Measurements from ENCODE around the gene PEX11G. TPM values are rescaled to one million over a fixed set of nuclear protein-coding genes. Genes with fewer than 3 reads are reported as not detected.

PEX11G gene
- total RNA-seq, 1 experiment from 2014 or later: 2.8 TPM

DNA sequence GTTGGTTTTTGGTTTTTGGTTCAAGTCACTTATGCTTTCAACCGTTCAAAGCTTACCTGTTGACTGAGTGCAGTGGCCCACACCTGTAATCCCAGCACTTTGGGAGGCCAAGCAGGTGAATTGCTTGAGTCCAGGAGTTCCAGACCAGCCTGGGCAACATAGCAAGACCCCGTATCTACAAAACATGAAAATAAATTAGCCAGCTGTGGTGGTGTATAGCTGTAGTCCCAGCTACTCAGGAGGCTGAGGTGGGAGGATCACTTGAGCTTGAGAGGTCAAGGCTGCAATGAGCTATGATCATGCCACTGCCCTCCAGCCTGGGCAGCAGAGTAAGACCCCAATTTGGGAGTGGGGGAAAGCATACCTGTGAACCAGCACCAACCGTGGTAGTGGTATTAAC, 43.7 kb downstream of the PEX11G start:
- Histone ChIP-seq H3K56ac (ENCODE audit: insufficient read length, low read depth, low read length) (no peak overlapping the region), H3K4me1 (ENCODE audit: insufficient read depth, low read length) (no peaks in the 10 kb centered on the region), H3K27me3 (ENCODE audit: insufficient read depth, low read length) (no peaks in the 10 kb centered on the region), H3K23ac (ENCODE audit: insufficient read length, low read depth, low read length) (no peak overlapping the region), H3T11ph (ENCODE audit: low read length) (no peak overlapping the region), H3K23me2 (ENCODE audit: insufficient read length, low read depth, low read length, poor library complexity, severe bottlenecking) (no peaks in the 10 kb centered on the region), H3K18ac (ENCODE audit: insufficient read length, low read depth, low read length) (no peak overlapping the region), H2BK20ac (ENCODE audit: low read depth, low read length, poor library complexity, severe bottlenecking) (no peak overlapping the region), H4K91ac (ENCODE audit: insufficient read length, low read depth, low read length) (no peak overlapping the region), H4K8ac (replicated peaks; ENCODE audit: insufficient read length, low read depth, low read length) (no peak overlapping the region), H3K79me2 (ENCODE audit: insufficient read depth, low read length) (no peaks in the 10 kb centered on the region), H3K14ac (ENCODE audit: insufficient read depth, low read length) (no peak overlapping the region), H3K9me3 (ENCODE audit: control insufficient read depth, low read depth, low read length) (peaks cover 2% of the 10 kb centered on the region), H3K9ac (ENCODE audit: extremely low read depth, insufficient read length, low read length) (no peak overlapping the region), H2BK5ac (ENCODE audit: insufficient read length, low read length) (no peak overlapping the region), H2BK120ac (ENCODE audit: low read depth, low read length, poor library complexity, severe bottlenecking) (no peak overlapping the region), H3K27ac (ENCODE audit: insufficient read length, low read depth, low read length) (no peak overlapping the region), H3K79me1 (ENCODE audit: insufficient read depth, low read depth, low read length, poor library complexity, severe bottlenecking) (no peaks in the 10 kb centered on the region), H4K20me1 (ENCODE audit: control insufficient read depth, insufficient read depth, insufficient read length) (no peaks in the 10 kb centered on the region), H2AK5ac (ENCODE audit: insufficient read length, low read length) (no peak overlapping the region), H4K5ac (ENCODE audit: insufficient read length, low read depth, low read length) (no peak overlapping the region), H2BK12ac (ENCODE audit: insufficient read length, low read depth, low read length) (no peak overlapping the region), H3K4ac (ENCODE audit: low read depth, low read length) (no peak overlapping the region), H2AFZ (ENCODE audit: low read length) (no peak overlapping the region), H3K4me2 (ENCODE audit: insufficient read depth, insufficient read length, low read length) (no peak overlapping the region), H2BK15ac (ENCODE audit: low read depth, low read length) (no peak overlapping the region)
- no peak for DNase-seq
- H3K27me3 Mint-ChIP-seq (ENCODE audit: low read depth): no peaks in the 10 kb centered on the region
- H3K27ac Mint-ChIP-seq: no peak overlapping the region
- WGBS (ENCODE audit: extremely low coverage, insufficient read length, low lambda C conversion rate): no CpG with 5 or more reads among the region's 3 CpGs
- H3K9me3 Mint-ChIP-seq: peaks cover under 1 to 3% of the 10 kb centered on the region in 2 experiments
- H3K4me1 Mint-ChIP-seq: no peaks in the 10 kb centered on the region
- no peak overlapping the region for H3K4me3 Mint-ChIP-seq
- H3K36me3 Mint-ChIP-seq (ENCODE audit: insufficient read depth in 1 of 3, low read depth in 3 of 3): peaks cover 30 to 79% (median 59%) of the 10 kb centered on the region in 3 experiments; a peak in 6 of 7 replicates
- TF ChIP-seq, protein P1, sequence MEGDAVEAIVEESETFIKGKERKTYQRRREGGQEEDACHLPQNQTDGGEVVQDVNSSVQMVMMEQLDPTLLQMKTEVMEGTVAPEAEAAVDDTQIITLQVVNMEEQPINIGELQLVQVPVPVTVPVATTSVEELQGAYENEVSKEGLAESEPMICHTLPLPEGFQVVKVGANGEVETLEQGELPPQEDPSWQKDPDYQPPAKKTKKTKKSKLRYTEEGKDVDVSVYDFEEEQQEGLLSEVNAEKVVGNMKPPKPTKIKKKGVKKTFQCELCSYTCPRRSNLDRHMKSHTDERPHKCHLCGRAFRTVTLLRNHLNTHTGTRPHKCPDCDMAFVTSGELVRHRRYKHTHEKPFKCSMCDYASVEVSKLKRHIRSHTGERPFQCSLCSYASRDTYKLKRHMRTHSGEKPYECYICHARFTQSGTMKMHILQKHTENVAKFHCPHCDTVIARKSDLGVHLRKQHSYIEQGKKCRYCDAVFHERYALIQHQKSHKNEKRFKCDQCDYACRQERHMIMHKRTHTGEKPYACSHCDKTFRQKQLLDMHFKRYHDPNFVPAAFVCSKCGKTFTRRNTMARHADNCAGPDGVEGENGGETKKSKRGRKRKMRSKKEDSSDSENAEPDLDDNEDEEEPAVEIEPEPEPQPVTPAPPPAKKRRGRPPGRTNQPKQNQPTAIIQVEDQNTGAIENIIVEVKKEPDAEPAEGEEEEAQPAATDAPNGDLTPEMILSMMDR (conservative IDR thresholded peaks at IDR 0.05): no peak

Measured in H9 (cell line).